Fibroblast of upper back skin (primary cell): ENCODE data around the gene ECI1.
"Not testable (repeated sequence)": the region's sequence is repeated elsewhere in the genome, so short reads cannot be mapped to it uniquely, and the experiment has no call there.

ENCODE experiments used
- DNase-seq: peaks from one replicate; pipeline ENCODE4 v3.0.0-alpha.2; 2013

Gene ECI1

DNA sequence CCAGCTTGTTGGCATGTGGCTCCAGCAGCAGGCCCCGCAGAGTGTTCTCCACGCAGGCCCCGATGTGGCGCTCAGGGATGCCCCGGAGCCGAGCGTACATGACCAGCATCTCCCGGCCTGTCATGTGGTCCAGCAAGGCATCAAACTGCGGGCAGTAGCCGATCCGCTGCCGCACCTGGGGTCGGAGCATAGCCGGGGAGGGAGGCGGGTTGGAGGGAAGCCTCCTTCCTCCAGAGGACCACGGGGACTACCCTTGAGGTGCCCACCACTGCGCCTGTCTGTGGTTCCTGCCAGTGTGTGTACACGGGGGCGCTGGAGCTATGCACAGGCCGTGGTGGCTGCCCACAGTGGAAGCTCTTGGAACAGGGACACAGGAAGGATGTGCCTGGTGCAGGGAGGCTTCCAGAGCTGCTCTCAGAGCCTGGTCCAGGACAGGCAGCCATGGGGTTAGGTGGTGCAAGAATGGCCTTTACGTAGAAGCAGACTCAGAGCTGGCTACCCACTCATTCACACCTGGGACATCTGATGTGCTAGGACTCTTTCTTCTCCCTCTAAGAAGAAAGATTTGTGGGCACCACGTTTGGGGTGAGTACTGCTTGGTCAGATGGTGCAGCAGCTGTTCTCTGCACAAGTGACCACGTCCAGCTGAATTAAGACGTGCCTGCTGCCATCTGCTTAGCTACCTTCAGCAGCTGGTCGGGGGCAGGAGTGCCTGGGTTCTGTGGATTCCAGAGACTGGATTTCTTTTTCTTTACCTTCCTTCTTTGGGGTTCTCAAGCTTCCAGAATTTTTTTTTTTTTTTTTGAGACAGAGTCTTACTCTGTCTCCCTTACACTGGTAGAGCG is 27.8 kb upstream of the ECI1 start:
- no peak for DNase-seq

DNA sequence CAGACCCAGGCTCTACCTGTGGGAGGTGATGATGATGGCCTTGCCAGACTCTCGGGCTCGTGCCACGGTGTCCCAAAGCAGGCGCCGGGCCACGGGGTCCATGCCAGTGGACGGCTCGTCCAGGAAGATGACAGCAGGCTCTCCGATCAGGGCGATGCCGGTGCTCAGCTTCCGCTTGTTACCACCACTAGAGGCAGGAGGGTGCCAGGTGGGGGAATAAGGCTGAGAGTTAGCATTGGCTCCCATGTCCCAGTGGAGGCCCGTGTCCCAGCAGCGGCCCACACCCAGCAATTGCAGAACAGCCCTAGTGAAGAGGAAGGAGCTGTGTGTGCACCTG is 26.9 kb upstream of the ECI1 start:
- DNase-seq = no peak

DNA sequence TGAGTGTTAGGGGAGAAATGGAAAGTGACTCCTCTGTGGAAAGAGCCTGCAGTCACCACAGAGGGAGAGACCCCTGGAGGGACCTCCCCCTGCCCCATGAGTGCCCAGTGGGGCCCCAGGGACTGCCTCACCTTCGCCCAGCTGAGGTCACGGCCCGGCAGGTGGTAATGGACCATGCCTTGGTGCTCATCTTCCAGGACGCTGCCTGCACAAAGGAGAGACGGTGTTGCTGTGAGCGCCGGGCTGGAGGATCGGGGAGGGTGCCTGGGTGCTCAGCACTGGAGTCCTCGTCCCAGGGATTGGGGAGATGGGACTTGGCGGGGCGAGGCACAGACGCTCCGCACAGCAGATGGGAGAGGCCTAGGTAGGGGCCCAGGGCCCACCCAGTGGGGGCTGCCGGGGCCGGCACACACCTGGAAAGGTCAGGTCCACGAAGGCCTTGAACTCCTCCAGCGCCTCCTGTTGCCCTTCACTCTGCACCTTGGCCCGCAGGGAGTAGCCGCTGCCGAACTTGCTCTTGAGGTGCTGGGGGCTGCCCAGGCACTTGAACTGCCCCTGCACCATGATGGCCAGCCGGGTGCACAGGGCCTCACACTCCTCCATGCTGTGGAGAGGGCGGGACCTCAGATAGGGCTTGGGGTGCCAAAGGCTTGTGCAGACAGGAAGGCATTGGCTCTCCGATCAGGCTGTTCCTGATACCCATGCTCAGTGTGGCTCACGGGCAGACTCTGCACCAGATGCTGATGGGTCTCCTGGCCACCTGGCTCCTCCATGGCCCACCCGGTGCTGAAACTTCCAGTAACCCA is 26.3 kb upstream of the ECI1 start:
- DNase-seq = no peak

DNA sequence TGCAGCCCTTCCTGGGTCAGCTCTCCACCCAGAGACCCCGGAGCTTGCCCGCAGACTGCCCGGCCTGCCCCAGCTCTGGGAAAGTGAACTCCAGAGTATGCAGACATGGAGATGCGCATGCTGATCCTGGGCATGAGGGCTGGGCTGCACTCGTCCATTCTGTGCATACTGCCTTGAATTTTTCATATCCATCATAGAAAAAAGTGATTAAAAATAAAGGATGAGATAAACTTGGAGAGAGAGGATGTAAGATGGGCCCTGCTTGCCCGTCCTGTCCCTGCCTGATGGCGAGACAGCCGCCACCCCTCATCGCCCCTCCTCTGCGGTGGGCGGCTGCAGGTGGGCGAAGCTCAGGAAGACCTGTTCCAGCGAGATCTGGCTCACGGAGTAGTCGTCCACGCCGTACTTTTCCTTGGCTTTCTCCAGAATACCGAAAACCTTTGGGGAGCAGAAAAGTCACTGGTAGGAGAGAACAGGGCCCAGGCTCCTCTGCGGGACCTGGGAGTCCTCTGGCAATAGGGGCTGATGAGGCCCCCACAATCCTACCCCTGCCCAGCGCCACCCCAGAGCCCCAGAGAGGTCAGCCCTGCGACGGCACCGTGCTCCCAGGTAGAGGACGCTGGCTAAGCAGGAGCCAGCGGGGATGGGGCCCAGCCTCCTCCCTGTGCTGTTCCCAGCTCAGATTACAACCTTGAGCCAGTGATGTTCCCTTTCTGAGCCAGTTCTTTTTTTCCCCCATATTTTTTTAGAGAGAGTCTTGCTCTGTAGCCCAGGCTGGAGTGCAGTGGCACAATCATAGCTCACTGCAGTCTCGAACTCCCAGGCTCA is 25.2 kb upstream of the ECI1 start:
- DNase-seq = no peak

- no peak for DNase-seq
These were observed 24.3 kb upstream of the ECI1 start for GRCh38 chr16:2275476-2276367.

GRCh38 chr16:2273931-2274330 is 22.5 kb upstream of the ECI1 start:
- no peak for DNase-seq

- no peak for DNase-seq
These were observed 22.1 kb upstream of the ECI1 start for GRCh38 chr16:2273484-2273883.

GRCh38 chr16:2271848-2272461 is 20.6 kb upstream of the ECI1 start:
- DNase-seq = no peak

GRCh38 chr16:2270588-2271470 is 19.4 kb upstream of the ECI1 start:
- no peak for DNase-seq

DNA sequence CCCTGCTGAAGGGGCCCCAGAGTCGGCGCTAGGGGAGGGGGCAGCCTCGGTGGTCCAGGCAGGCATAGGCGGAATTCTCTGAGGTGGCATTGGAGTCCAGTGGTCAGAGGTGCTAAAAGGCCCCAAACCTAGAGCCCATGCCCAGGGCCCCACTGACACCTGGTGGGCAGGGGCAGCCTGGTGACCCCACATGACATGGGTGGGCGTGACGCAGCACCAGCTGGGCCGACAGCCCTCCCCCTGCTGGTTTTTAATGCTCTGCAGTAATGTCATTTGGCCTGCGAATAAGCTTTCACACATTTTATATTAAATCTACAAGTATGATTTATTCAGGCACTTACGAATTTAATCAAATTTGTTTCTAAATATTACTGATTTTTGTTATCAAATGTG is 18.7 kb upstream of the ECI1 start:
- no peak for DNase-seq

- DNase-seq = peak; percentile 94
These were observed 16.7 kb upstream of the ECI1 start, which contains the start of gene RNPS1 for GRCh38 chr16:2267913-2268666. Gene RNPS1, minus strand, starts transcription at chr16:2268126. Its CDS starts 3,483 bp downstream, at chr16:2264643.

- DNase-seq = not testable (repeated sequence)
These were observed 16.1 kb upstream of the ECI1 start for GRCh38 chr16:2267505-2267912.

- not testable (repeated sequence) for DNase-seq
These were observed 15.5 kb upstream of the ECI1 start for GRCh38 chr16:2266887-2267286.

DNA sequence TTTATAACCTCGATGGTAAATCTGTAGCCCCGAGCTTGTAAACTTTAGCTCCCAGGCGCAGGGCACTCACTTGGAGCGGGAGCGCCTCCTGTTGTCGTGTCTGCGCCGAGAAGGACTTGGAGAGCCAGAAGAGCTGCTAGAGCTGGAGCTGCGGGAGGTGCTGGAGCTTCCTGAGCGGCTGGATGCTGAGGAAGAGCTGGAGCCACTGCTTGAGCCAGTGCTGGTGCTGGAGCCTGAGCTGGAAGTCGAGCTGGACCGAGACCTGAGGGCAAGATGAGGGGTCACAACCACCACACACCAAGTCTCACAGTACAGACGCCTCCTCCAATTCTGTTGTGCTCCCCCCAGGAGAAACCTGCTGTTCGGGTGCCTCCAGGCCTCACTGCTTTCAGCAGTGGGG is 11.6 kb upstream of the ECI1 start:
- not testable (repeated sequence) for DNase-seq

GRCh38 chr16:2260250-2260649 is 8.9 kb upstream of the ECI1 start:
- DNase-seq = no peak

DNA sequence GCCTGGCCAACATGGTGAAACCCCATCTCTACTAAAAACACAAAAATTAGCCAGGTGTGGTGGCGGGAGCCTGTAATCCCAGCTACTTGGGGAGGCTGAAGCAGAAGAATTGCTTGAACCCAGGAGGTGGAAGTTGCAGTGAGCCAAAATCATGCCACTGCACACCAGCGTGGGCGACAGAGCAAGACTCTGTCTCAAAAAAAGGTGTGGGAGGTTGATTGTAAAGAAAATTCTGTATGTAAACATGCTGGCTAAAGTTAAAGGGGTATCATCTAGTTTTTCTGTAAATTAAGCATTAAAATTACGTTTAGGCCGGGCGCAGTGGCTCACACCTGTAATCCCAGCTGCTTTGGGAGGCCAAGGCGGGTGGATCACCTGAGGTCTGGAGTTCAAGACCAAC is 7.1 kb upstream of the ECI1 start:
- not testable (repeated sequence) for DNase-seq

- no peak for DNase-seq
These were observed 6.3 kb upstream of the ECI1 start for GRCh38 chr16:2257726-2258125.

GRCh38 chr16:2256531-2257140 is 5.2 kb upstream of the ECI1 start:
- DNase-seq = no peak

GRCh38 chr16:2253293-2253692 is 1.9 kb upstream of the ECI1 start:
- no peak for DNase-seq

- DNase-seq = no peak
These were observed 1.4 kb upstream of the ECI1 start for GRCh38 chr16:2252806-2253148.
